B cell (primary cell): ENCODE results near the gene GLIPR1L1. TPM values are rescaled to one million over a fixed set of nuclear protein-coding genes. Genes with fewer than 3 reads are reported as not detected.

Source experiments
- ATAC-seq: fragments of 200-7000 bp; cut with Tn5 transposase; one replicate; pipeline ENCODE4 v1.10.0; 2021; ENCODE audit warnings: low read depth, mild to moderate bottlenecking, moderate number of reproducible peaks, moderate library complexity
- CTCF ChIA-PET: fragments of 350-600 bp; sonication (Branson Sonifier 250); formaldehyde crosslinking; loops from one replicate; lab custom pipeline; 2021; ENCODE audit warnings: antibody characterized with exemption, inconsistent platforms; lab: Charles Lee
- POLR2A ChIA-PET: fragments of 350-600 bp; sonication (Branson Sonifier 250); formaldehyde crosslinking; loops from one replicate; lab custom pipeline; 2021; ENCODE audit warnings: antibody characterized with exemption; lab: Charles Lee
- DNase-seq: peaks from one replicate; pipeline ENCODE4 v3.0.0; 2013
- H2AFZ ChIP-seq: 2 replicates; pipeline ENCODE4 v1.6.1; 2012; ENCODE audit warnings: mild to moderate bottlenecking, low read depth, low read length; ENCODE audit not compliant: insufficient read depth, poor library complexity, severe bottlenecking
- H3K27ac ChIP-seq, 2 donors: 1 replicate in 1 of 2; 2 replicates in 1 of 2; pipeline ENCODE4 v1.5.1; 2012 to 2013; ENCODE audit warnings: low read length in 2 of 2, mild to moderate bottlenecking in 2 of 2, moderate library complexity in 1 of 2
- H3K27me3 ChIP-seq, 4 experiments: fragments of 200-600 bp in 1 of 4; sonication (generic) in 1 of 4; replicated peaks in 1 of 4; 1 replicate in 2 of 4; 2 replicates in 2 of 4; pipeline versions ENCODE4 v1.6.1 to v1.7.0; 2013 to 2016; ENCODE audit warnings: low read length in 3 of 4, mild to moderate bottlenecking in 2 of 4, mixed read lengths in 1 of 4, moderate library complexity in 1 of 4; ENCODE audit not compliant: insufficient read depth in 4 of 4, control insufficient read depth in 3 of 4; ENCODE audit errors: control extremely low read depth in 1 of 4
- H3K36me3 ChIP-seq, 2 experiments: replicated peaks in 1 of 2; 1 replicate in 1 of 2; 2 replicates in 1 of 2; pipeline versions ENCODE4 v1.6.1 to v1.7.1; 2013; ENCODE audit warnings: low read length in 1 of 2; ENCODE audit not compliant: insufficient read depth in 2 of 2, control insufficient read depth in 1 of 2; ENCODE audit errors: control extremely low read depth in 1 of 2, extremely low read depth in 1 of 2
- H3K4me1 ChIP-seq, 2 donors: fragments of 200-600 bp in 1 of 2; sonication (generic) in 1 of 2; 1 replicate in 1 of 2; 2 replicates in 1 of 2; pipeline versions ENCODE4 v1.5.1 to v1.6.1; 2013 to 2017; ENCODE audit warnings: low read length in 2 of 2; ENCODE audit not compliant: control insufficient read depth in 2 of 2, insufficient read depth in 2 of 2
- H3K4me2 ChIP-seq: replicated peaks from 2 replicates; pipeline ENCODE3; 2012; ENCODE audit warnings: mild to moderate bottlenecking, low read depth, low read length; ENCODE audit not compliant: poor library complexity, severe bottlenecking
- H3K4me3 ChIP-seq, 5 experiments: fragments of 200-600 bp in 1 of 5; sonication (generic) in 1 of 5; 1 replicate in 3 of 5; 2 replicates in 2 of 5; pipeline versions ENCODE4 v1.5.1 to v1.7.0; 2011 to 2016; ENCODE audit warnings: low read length in 4 of 5, mild to moderate bottlenecking in 4 of 5, low read depth in 2 of 5, control low read depth in 1 of 5, moderate library complexity in 1 of 5; ENCODE audit not compliant: insufficient read depth in 1 of 5; ENCODE audit errors: control extremely low read depth in 1 of 5, extremely low read depth in 1 of 5
- H3K79me2 ChIP-seq: fragments of 200-600 bp; sonication (generic); one replicate; pipeline ENCODE4 v1.6.0; 2016; ENCODE audit warnings: low read length; ENCODE audit not compliant: control insufficient read depth, insufficient read depth
- H3K9ac ChIP-seq: fragments of 200-600 bp; sonication (generic); 2 replicates; pipeline ENCODE4 v1.6.1; 2017; ENCODE audit warnings: mild to moderate bottlenecking, low read length, moderate library complexity
- H3K9me3 ChIP-seq, 3 donors: one replicate each; pipeline versions ENCODE4 v1.6.1 to v1.7.1; 2013; ENCODE audit warnings: low read length in 2 of 3; ENCODE audit not compliant: control insufficient read depth in 2 of 3, insufficient read depth in 1 of 3; ENCODE audit errors: control extremely low read depth in 1 of 3
- H4K20me1 ChIP-seq: 2 replicates; pipeline ENCODE4 v1.6.0; 2012; ENCODE audit warnings: mild to moderate bottlenecking, low read length; ENCODE audit not compliant: insufficient read depth, control insufficient read depth, poor library complexity, severe bottlenecking
- H3K27ac Mint-ChIP-seq: one replicate; pipeline ENCODE4 v1.8.0; 2021; ENCODE audit warnings: mixed read lengths
- H3K27me3 Mint-ChIP-seq: one replicate; pipeline ENCODE4 v1.8.0; 2021; ENCODE audit warnings: mixed read lengths
- H3K4me1 Mint-ChIP-seq: one replicate; pipeline ENCODE4 v1.8.0; 2021; ENCODE audit warnings: mixed read lengths
- H3K4me3 Mint-ChIP-seq: one replicate; pipeline ENCODE4 v1.8.0; 2021; ENCODE audit warnings: mixed read lengths
- H3K9me3 Mint-ChIP-seq: one replicate; pipeline ENCODE4 v1.8.0; 2022; ENCODE audit warnings: mixed read lengths; ENCODE audit not compliant: insufficient read depth
- EZH2 ChIP-seq: IDR thresholded peaks from 2 replicates; pipeline ENCODE4 v1.6.1; 2012; ENCODE audit warnings: borderline replicate concordance, low read depth, mild to moderate bottlenecking, moderate library complexity, low read length; ENCODE audit not compliant: insufficient read depth, poor library complexity, severe bottlenecking
- WGBS: methylation state at CpG from one replicate; pipeline ENCODE4 v1.1.5; 2013; ENCODE audit warnings: missing lambda C conversion rate; ENCODE audit not compliant: insufficient coverage; 5-methylcytosine and 5-hydroxymethylcytosine counted together
- intact Hi-C: fragments of 100-400 bp; cut with micrococcal nuclease; formaldehyde crosslinking; loops from one replicate; pipeline ENCODE4 v1.10.0; 2022
- polyA plus RNA-seq: library from polyadenylated mRNA; depleted of rRNA; stranded (reverse); fragments of >200 nt; gene quantifications from 2 replicates; pipeline ENCODE4 v1.2.3, GENCODE V29; 2012
- total RNA-seq, 2 donors: library from RNA; stranded (reverse); fragments of 120-200 nt in 1 of 2; gene quantifications; 1 replicate in 1 of 2; 2 replicates in 1 of 2; pipeline versions ENCODE4 v1.2.3 to v1.2.4, GENCODE V29; 2013 to 2022
- TF ChIP-seq, protein P1 (sequence below): fragments of 200-600 bp; IDR thresholded peaks from one replicate; pipeline ENCODE4 v1.8.0; 2022; ENCODE audit warnings: antibody characterized with exemption, mild to moderate bottlenecking

The GLIPR1L1 gene
- total and polyA plus RNA-seq, 2 donors (not counting 1 experiment from before 2014, with no cell fraction given): not detected

DNA sequence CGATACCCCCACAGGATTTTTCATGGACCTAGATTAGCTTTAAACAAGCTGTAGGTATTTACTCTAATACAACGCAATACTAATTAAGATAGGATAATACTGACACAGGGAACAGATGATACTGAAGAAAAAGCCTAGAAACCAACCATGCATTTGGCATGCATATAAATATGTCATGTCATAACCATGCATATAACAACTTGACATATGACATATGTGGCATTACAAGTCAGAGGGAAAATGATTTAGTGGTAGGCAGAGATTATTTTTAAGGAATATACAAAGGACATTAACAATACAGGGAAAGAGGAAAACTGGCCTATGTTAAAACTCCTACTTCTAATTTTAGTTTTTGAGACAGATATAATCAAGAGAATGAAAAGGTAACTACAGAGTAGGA is 32.2 kb upstream of the GLIPR1L1 start:
- Histone ChIP-seq H3K9ac (no peak overlapping the region), H3K4me3 (no peak overlapping the region), H3K4me2 (no peak overlapping the region), H3K4me1 (no peaks in the 10 kb centered on the region), H3K79me2 (no peaks in the 10 kb centered on the region), H2AFZ (no peak overlapping the region), H3K27me3 (no peaks in the 10 kb centered on the region), H3K36me3 (no peaks in the 10 kb centered on the region), H4K20me1 (no peaks in the 10 kb centered on the region), H3K27ac (no peak overlapping the region), H3K9me3 (peaks cover 0 to 4% (median 0%) of the 10 kb centered on the region in 3 donors)
- Mint-ChIP-seq H3K9me3 (no peaks in the 10 kb centered on the region), H3K4me1 (no peaks in the 10 kb centered on the region), H3K4me3 (no peak overlapping the region), H3K27me3 (no peaks in the 10 kb centered on the region), H3K27ac (no peak overlapping the region)
- no peak for DNase-seq
- ATAC-seq: no peak
- WGBS: no CpG with 5 or more reads among the region's 2 CpGs
- CTCF ChIA-PET: no interaction called here
- no peak for TF ChIP-seq EZH2
- TF ChIP-seq, protein P1, sequence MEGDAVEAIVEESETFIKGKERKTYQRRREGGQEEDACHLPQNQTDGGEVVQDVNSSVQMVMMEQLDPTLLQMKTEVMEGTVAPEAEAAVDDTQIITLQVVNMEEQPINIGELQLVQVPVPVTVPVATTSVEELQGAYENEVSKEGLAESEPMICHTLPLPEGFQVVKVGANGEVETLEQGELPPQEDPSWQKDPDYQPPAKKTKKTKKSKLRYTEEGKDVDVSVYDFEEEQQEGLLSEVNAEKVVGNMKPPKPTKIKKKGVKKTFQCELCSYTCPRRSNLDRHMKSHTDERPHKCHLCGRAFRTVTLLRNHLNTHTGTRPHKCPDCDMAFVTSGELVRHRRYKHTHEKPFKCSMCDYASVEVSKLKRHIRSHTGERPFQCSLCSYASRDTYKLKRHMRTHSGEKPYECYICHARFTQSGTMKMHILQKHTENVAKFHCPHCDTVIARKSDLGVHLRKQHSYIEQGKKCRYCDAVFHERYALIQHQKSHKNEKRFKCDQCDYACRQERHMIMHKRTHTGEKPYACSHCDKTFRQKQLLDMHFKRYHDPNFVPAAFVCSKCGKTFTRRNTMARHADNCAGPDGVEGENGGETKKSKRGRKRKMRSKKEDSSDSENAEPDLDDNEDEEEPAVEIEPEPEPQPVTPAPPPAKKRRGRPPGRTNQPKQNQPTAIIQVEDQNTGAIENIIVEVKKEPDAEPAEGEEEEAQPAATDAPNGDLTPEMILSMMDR: no peak
- intact Hi-C loops: no loop called here
- POLR2A ChIA-PET: no interaction called here

DNA sequence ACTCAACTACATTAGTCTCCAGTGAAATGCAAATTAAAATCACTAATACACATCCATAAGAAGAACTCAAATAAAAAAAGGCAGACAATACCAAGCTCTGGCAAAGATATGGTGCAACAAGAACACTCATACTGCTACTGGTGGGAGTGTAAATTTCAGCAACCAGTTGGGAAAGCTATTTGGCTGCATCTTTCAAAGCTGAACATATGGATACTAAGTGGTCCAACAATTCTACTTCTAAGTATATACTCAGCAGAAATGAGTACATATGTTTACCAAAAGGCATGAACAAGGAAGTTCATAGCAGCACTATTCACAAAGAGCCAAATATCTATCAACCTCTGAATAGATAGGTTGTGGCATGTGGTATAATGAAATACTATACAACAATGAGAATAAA is 31.7 kb upstream of the GLIPR1L1 start:
- Mint-ChIP-seq H3K4me3 (no peak overlapping the region), H3K27me3 (no peaks in the 10 kb centered on the region), H3K27ac (no peak overlapping the region), H3K9me3 (no peaks in the 10 kb centered on the region), H3K4me1 (no peaks in the 10 kb centered on the region)
- no peaks in the 10 kb centered on the region for H3K36me3 ChIP-seq
- peaks cover 0 to 4% (median 0%) of the 10 kb centered on the region in 3 donors for H3K9me3 ChIP-seq
- H3K4me3 ChIP-seq: no peak overlapping the region
- no peak overlapping the region for H3K9ac ChIP-seq
- H3K4me2 ChIP-seq: no peak overlapping the region
- no peak overlapping the region for H3K27ac ChIP-seq
- TF ChIP-seq EZH2: no peak
- TF ChIP-seq, protein P1: no peak
- ATAC-seq (no peak), DNase-seq (no peak)
- H3K4me1 ChIP-seq: no peaks in the 10 kb centered on the region
- no peak overlapping the region for H2AFZ ChIP-seq
- H4K20me1 ChIP-seq: no peaks in the 10 kb centered on the region
- H3K79me2 ChIP-seq: no peaks in the 10 kb centered on the region
- ChIA-PET CTCF (no interaction called here), POLR2A (no interaction called here)
- no peaks in the 10 kb centered on the region for H3K27me3 ChIP-seq
- intact Hi-C loops: no loop called here
